IPS DF 6.9 (cell line): ENCODE measurements around the gene SYT5.

Experiments used
- DNase-seq: peaks from one replicate; pipeline ENCODE4 v3.0.0-alpha.2; 2013; ENCODE audit warnings: low read depth, low spot score
- H3K27ac ChIP-seq: one replicate; pipeline ENCODE4 v1.5.1; 2013; ENCODE audit warnings: low read length, control low read depth
- H3K27me3 ChIP-seq: 2 replicates; pipeline ENCODE4 v1.6.1; 2013; ENCODE audit warnings: mild to moderate bottlenecking, low read length; ENCODE audit not compliant: control insufficient read depth, insufficient read depth
- H3K36me3 ChIP-seq: 2 replicates; pipeline ENCODE4 v1.6.1; 2013; ENCODE audit warnings: low read length; ENCODE audit not compliant: control insufficient read depth, insufficient read depth
- H3K4me1 ChIP-seq: 2 replicates; pipeline ENCODE4 v1.6.1; 2013; ENCODE audit warnings: low read length; ENCODE audit not compliant: control insufficient read depth, insufficient read depth
- H3K4me3 ChIP-seq: 2 replicates; pipeline ENCODE4 v1.5.1; 2013; ENCODE audit warnings: mild to moderate bottlenecking, low read length
- H3K9me3 ChIP-seq: 2 replicates; pipeline ENCODE4 v1.6.1; 2013; ENCODE audit warnings: low read length, inconsistent platforms; ENCODE audit not compliant: control insufficient read depth, insufficient read depth
- WGBS: extraction: QIAGEN DNeasy Blood & Tissue Kit; methylation state at CpG from one replicate; pipeline ENCODE4 v1.1.7; 2013; ENCODE audit warnings: mixed read lengths, missing lambda C conversion rate; ENCODE audit not compliant: insufficient read length, insufficient coverage; 5-methylcytosine and 5-hydroxymethylcytosine counted together

Gene SYT5

DNA sequence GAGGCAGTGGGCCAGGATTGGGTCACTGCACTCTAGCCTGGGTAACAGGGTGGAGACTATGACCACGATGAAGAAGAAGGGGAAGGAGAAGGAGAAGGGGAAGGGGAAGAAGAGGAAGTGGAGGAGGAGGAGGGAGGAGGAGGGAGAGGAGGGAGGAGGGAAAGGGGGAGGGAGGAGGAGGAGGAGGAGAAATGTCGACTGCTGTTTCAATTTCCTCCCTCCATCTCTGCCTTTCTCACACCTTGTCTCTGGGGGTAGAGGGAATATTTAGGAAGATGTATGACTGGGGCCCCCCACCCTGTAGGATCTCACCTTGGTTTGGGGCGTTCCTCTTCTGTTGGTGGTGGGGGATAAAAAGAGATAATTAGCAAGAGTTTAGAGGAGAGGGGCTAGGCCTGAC is 34.9 kb downstream of the SYT5 start:
- Histone ChIP-seq H3K9me3 (no peaks in the 10 kb centered on the region), H3K4me3 (no peak overlapping the region), H3K27me3 (no peaks in the 10 kb centered on the region), H3K36me3 (no peaks in the 10 kb centered on the region), H3K4me1 (peaks cover 7% of the 10 kb centered on the region), H3K27ac (no peak overlapping the region)
- no CpG with 5 or more reads among the region's 3 CpGs for WGBS
- no peak for DNase-seq

DNA sequence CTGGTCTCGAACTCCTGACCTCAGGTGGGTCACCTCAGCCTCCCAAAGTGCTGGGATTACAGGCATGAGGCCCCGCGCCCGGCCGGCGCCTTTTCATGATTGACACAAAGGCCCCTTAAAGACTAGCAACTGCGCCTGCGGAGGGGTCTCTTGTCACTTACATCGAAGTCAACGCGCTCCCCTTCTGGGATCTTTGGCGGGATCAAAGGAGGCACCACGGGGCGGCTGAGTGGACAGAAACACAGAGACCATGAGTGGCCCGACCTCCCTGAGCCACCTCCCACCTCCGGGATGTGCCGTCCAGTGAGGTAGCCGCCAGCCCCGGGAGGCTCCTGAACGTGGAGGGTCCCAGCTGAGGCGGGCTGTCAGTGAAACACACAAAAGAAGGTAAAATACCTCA is 38.4 kb downstream of the SYT5 start:
- 0 out of 2 replicates have a peak, but pooled peaks cover 2% of the 10 kb centered on the region for H3K4me1 ChIP-seq
- no peaks in the 10 kb centered on the region for H3K27me3 ChIP-seq
- no peaks in the 10 kb centered on the region for H3K36me3 ChIP-seq
- no peak overlapping the region for H3K4me3 ChIP-seq
- DNase-seq: no peak
- no peaks in the 10 kb centered on the region for H3K9me3 ChIP-seq
- WGBS: no CpG with 5 or more reads among the region's 21 CpGs
- H3K27ac ChIP-seq: no peak overlapping the region

DNA sequence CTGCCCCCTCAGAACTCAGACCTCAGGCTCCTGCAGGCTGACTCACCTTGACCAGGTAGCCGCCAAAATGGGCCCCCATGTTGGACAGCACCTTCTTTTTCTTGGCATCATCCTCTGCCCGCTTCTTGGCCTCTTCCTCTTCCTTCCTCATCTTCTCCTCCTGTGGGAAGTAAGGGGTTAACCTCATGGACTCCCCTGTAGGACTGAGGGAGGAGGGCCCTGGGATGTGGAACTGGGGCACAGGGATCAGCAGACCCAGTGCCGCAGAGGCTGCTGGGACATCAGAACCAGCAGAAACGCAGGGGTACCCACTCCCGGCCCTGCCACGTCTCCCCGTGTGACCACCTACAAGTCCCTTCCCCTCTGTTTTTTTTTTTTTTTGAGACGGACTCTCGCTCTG is 42.2 kb downstream of the SYT5 start:
- DNase-seq: no peak
- Histone ChIP-seq H3K9me3 (no peaks in the 10 kb centered on the region), H3K27me3 (no peaks in the 10 kb centered on the region), H3K27ac (no peak overlapping the region), H3K4me1 (0 out of 2 replicates have a peak, but pooled peaks cover 2% of the 10 kb centered on the region), H3K36me3 (no peaks in the 10 kb centered on the region), H3K4me3 (no peak overlapping the region)
- whole genome bisulfite sequencing: no CpG with 5 or more reads among the region's 9 CpGs

DNA sequence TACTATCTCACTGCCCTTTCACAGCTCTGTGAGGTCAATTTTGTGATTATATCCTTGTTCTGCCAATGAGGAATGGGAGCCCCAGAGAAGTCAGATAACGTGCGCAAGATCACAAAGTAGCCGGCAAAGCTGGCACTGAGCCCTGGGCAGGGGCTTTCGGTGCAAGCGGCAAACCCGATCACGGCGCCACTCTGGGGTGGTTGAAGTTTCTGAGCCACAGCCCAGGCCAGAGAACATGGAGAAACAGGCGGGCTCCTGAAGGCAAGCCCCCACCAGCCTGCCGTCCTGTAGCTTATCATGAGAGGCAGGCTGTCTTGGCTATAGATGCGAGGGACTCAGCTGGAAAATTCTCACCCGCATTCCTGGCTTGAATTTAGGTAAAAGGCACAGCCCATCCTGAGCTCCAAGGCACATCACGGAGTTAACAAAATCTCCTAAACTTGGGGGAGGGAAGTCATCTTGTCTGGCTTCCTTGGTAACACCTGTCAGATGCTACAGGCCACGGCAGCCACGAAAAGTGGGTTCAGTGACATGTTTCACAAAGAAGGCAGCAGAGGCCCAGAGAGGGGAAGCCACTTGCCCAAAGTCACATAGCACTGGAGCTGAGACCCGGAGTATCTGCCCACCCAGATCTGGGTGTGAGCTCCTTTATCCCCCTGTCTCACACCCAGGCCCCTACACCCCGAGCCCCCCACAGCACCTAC is 43.5 kb downstream of the SYT5 start:
- H3K4me3 ChIP-seq: no peak overlapping the region
- 0 out of 2 replicates have a peak, but pooled peaks cover 2% of the 10 kb centered on the region for H3K4me1 ChIP-seq
- H3K36me3 ChIP-seq: no peaks in the 10 kb centered on the region
- no peak for DNase-seq
- H3K9me3 ChIP-seq: no peaks in the 10 kb centered on the region
- no peak overlapping the region for H3K27ac ChIP-seq
- no CpG with 5 or more reads among the region's 17 CpGs for WGBS
- H3K27me3 ChIP-seq: no peaks in the 10 kb centered on the region

DNA sequence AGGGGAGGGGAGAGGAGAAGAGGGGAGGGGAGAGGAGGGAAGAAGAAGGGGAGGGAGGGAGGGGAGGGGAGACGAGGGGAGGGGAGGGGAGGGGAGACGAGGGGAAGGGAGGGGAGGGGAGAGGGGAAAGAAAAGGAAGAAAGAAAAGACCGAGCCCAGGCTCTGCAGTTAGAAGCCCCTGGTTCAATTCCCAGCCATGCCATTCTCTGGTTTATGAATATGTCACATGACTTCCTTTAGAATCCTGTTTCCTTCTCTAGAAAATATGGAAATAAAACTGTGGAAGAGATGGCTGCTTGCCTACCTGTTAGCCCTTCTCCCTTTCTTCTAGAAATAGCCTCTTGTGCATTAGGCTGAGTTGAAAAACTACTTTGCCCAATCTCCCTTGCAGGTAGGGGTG is 45.4 kb downstream of the SYT5 start:
- Histone ChIP-seq H3K36me3 (no peaks in the 10 kb centered on the region), H3K4me3 (no peak overlapping the region), H3K27ac (no peak overlapping the region), H3K4me1 (no peaks in the 10 kb centered on the region), H3K27me3 (no peaks in the 10 kb centered on the region), H3K9me3 (no peaks in the 10 kb centered on the region)
- no CpG with 5 or more reads among the region's 3 CpGs for WGBS
- DNase-seq: no peak

DNA sequence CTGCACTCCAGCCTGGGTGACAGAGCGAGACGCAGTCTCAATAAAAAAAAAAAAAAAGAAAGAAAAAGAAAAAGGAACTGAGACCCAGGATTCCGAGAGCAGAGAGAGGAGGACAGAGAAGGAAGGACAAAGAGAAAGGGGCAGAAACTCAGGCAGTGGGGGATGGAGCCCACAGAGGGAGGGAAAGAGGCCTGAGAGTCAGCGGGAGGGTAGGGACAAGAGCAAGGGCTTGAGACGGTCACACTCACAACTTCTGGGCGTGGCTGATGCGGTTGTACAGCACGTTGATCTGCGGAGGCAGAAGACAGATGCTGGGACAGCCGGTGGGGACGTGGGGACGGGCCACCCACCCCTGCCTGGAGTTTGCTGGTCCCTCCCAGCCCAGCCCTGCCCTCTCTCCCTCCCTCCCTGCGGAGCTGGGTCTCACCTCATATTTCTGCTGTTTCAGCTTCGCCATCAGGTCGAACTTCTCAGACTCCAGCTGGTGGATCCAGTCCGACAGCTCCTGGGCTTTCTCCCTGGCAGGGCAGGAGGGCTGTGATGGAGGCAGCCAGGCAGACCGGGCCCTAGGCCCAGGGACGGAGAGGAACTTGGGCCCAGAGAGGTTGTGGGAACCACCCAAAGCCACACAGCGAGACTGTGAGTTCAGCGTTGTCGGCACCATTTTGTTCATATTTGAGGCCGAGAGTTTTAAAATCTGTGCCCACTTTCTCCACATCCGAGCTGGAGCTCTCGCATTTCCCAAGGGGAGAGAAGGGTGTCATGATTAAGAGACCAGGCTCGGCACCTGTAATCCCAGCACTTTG is 46.2 kb downstream of the SYT5 start:
- H3K27me3 ChIP-seq: no peaks in the 10 kb centered on the region
- no CpG with 5 or more reads among the region's 25 CpGs for WGBS
- no peak overlapping the region for H3K27ac ChIP-seq
- H3K36me3 ChIP-seq: no peaks in the 10 kb centered on the region
- no peak overlapping the region for H3K4me3 ChIP-seq
- no peaks in the 10 kb centered on the region for H3K4me1 ChIP-seq
- no peak for DNase-seq
- H3K9me3 ChIP-seq: no peaks in the 10 kb centered on the region

DNA sequence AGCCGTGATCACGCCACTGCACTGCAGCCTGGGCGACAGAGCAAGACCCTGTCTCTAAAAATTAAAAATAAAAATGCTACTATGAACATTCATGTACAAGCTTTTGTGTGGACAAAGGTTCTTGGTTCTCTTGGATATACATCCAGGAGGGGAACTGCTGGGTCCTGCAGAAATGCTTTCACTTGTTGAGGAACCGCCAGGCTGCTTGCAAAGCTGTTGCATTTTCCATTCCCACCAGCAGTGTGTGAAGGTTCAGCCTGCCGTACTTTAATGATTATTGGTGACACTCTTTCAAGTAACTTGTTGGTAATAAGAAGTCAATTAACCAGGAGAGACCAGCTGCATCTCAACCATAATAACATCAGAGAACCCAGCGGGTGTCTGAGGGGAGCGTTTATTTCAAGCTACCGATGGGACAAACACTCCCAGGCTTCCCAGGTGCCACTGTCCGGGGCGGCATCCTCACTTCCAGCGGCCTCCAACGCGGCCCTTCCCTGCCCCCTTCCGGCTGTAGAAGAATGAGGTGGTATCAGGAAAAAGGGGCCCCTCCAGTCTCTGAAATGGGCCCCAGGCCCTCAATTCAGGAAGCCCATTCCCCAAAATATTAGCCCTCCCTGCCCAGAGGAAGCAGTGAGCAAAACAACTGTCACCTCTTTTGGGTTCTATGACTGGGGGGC is 47.5 kb downstream of the SYT5 start:
- no peak for DNase-seq
- Histone ChIP-seq H3K4me3 (no peak overlapping the region), H3K27me3 (no peaks in the 10 kb centered on the region), H3K27ac (no peak overlapping the region), H3K4me1 (no peaks in the 10 kb centered on the region), H3K36me3 (no peaks in the 10 kb centered on the region), H3K9me3 (no peaks in the 10 kb centered on the region)
- no CpG with 5 or more reads among the region's 14 CpGs for WGBS

DNA sequence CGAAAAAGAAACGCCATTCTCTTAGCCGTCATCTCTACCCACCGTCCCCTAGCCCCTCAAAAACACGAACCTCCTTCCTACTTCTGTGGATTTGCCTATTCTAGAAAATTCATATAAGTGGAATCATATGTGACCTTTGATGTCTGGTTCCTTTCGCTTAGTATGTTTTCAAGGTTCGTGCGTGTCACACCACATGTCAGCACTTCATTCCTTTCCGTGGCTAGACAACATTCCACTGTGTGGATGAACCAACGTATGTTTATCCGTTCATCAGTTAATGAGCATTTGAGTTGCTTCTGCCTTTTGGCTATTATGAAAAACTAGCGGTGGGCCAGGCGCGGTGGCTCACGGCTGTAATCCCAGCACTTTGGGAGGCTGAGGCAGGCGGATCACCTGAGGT is 48.7 kb downstream of the SYT5 start:
- no peaks in the 10 kb centered on the region for H3K4me1 ChIP-seq
- no peak for DNase-seq
- no peak overlapping the region for H3K4me3 ChIP-seq
- no peaks in the 10 kb centered on the region for H3K36me3 ChIP-seq
- no peak overlapping the region for H3K27ac ChIP-seq
- H3K9me3 ChIP-seq: no peaks in the 10 kb centered on the region
- H3K27me3 ChIP-seq: no peaks in the 10 kb centered on the region
- no CpG with 5 or more reads among the region's 16 CpGs for WGBS
